ENCODE measurements around the gene B3GNT4.

GRCh38 chr12:122155705-122156104, 47.8 kb upstream of the B3GNT4 start:
- no peak for TF ChIP-seq CTCF (IDR thresholded peaks at IDR 0.05; ENCODE audit: insufficient read depth, low read length)
- TF ChIP-seq POLR2AphosphoS5 (IDR thresholded peaks at IDR 0.05; ENCODE audit: low read depth): no peak
- TF ChIP-seq GABPA (IDR thresholded peaks at IDR 0.05; ENCODE audit: low read depth): no peak
- no peak for TF ChIP-seq REST (IDR thresholded peaks at IDR 0.05; ENCODE audit: insufficient replicate concordance, low read depth)
- TF ChIP-seq SPI1 (IDR thresholded peaks at IDR 0.05; ENCODE audit: borderline replicate concordance, low read depth): no peak
